ENCODE measurements around the gene CHSY3.

The CHSY3 gene

GRCh38 chr5:129904102-129904666 is at the start of gene CHSY3:
Gene CHSY3 (plus strand): TSS chr5:129904465.
- DNase-seq = peak; percentile 6 to 93 (median 77)

GRCh38 chr5:129856325-129856724 is 47.9 kb upstream of the CHSY3 start:
- no peak for DNase-seq

GRCh38 chr5:129857116-129857515 is 47.1 kb upstream of the CHSY3 start:
- DNase-seq = no peak

GRCh38 chr5:129858131-129858675 is 46.1 kb upstream of the CHSY3 start:
- no peak for DNase-seq

- DNase-seq = no peak
Observed at GRCh38 chr5:129884322-129884721, 19.9 kb upstream of the CHSY3 start.

- no peak for DNase-seq
Observed at GRCh38 chr5:129899454-129899853, 4.8 kb upstream of the CHSY3 start.

GRCh38 chr5:129902816-129903215 is 1.4 kb upstream of the CHSY3 start:
- DNase-seq = peak in 1 of 56 donors; percentile 1

- DNase-seq = peak in 10 of 56 donors; percentile 4 to 70 (median 43)
Observed at GRCh38 chr5:129903466-129904101, 681 bp upstream of the CHSY3 start.

- DNase-seq = peak in 13 of 56 donors; percentile 21 to 68 (median 44)
Observed at GRCh38 chr5:129904667-129905472, 605 bp downstream of the CHSY3 start.

- DNase-seq = peak in 19 of 56 donors; percentile 5 to 56 (median 30)
Observed at GRCh38 chr5:129905473-129906176, 1.4 kb downstream of the CHSY3 start.

- DNase-seq = peak in 24 of 56 donors; percentile 2 to 64 (median 27)
Observed at GRCh38 chr5:129906177-129906887, 2.1 kb downstream of the CHSY3 start.

- no peak for DNase-seq
Observed at GRCh38 chr5:129909225-129909624, 5.0 kb downstream of the CHSY3 start.

GRCh38 chr5:129912601-129913255 is 8.5 kb downstream of the CHSY3 start:
- DNase-seq = no peak

GRCh38 chr5:129915415-129915814 is 11.2 kb downstream of the CHSY3 start:
- no peak for DNase-seq

GRCh38 chr5:129917224-129917623 is 13.0 kb downstream of the CHSY3 start:
- no peak for DNase-seq

- no peak for DNase-seq
Observed at GRCh38 chr5:129921204-129921603, 16.9 kb downstream of the CHSY3 start.

- no peak for DNase-seq
Observed at GRCh38 chr5:129930221-129930620, 26.0 kb downstream of the CHSY3 start.

- DNase-seq = no peak
Observed at GRCh38 chr5:129935626-129936025, 31.4 kb downstream of the CHSY3 start.

- DNase-seq = no peak
Observed at GRCh38 chr5:129938077-129938476, 33.8 kb downstream of the CHSY3 start.

- no peak for DNase-seq
Observed at GRCh38 chr5:129943936-129944335, 39.7 kb downstream of the CHSY3 start.

Measured in nucleus accumbens (tissue), 56 donors.